GM21360 (cell line): ENCODE data around the gene GYS1.

ENCODE experiments used
- ATAC-seq: cut with Tn5 transposase; IDR thresholded peaks from one replicate; pipeline ENCODE4 v1.9.1; 2021; ENCODE audit warnings: mild to moderate bottlenecking, moderate library complexity; ENCODE audit not compliant: unreplicated experiment

Gene GYS1

DNA sequence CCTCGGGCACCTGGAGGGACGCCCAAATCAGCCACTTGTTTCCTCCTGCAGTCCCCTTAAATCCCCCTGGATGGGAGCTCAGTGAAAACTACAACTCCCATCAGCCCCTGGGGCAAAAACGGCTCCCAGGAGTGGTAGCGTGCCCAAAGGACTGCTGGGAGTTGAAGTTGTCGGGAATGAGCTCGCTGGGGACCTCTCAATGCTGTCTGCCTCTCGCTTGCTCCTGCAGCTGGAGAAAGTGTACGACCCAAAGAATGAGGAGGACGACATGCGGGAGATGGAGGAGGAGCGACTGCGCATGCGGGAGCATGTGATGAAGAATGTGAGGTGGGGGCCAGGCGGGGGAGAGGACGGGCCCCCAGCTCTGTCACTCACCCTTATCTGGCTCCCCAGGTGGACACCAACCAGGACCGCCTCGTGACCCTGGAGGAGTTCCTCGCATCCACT is 74.3 kb downstream of the GYS1 start:
- no peak for ATAC-seq
